NCI-H1048 (cell line): Measurements from ENCODE around the gene SHROOM2.
A peak's percentile ranks its signal among the peaks of the same experiment; 100 is the strongest.

Experiments used
- DNase-seq: peaks from one replicate; lab custom pipeline; 2025; lab: John Stamatoyannopoulos, UW

Gene SHROOM2

DNA sequence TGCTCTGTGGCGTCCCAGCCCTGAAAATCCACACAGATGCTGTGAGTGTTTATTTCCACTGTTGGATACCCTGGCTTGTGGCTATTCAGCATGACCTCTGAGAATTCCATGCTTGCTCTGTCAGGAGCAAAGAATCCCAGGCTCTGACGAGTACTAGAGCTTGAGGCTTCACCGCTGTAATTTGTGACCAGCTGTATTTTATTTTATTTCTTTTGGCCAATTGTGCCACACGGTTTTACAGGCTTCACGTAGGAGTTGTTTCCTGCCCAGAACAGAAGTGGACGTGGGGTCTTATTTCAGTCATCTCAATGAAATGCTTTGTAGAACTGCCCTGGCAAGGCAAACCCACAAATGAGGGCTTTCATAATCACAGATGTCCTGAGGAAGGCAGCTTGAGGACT is 111.5 kb downstream of the SHROOM2 start:
- DNase-seq: no peak

DNA sequence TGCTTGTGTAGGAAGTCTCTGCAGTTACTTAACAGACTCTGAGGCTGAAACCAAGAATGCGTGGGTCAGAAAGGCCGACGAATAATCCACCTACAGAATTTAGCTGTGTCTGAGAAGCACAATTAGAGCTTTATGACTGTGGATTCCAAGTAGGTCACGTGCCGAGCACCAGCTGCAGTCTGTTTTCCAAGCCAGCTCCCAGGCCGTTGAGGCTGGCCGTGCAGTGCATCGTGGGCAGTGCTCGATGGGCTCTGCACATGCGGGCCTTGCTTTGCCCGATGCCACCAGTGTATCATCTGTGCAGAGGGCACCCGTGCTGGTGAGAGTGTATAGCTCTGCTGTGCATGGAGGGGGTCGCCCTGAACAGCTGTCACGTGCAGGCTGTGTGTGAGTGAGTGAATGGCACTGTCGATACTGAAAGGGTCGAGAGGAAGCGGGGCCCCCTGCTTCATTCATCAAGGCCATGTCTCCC is 113.4 kb downstream of the SHROOM2 start:
- DNase-seq: no peak

DNA sequence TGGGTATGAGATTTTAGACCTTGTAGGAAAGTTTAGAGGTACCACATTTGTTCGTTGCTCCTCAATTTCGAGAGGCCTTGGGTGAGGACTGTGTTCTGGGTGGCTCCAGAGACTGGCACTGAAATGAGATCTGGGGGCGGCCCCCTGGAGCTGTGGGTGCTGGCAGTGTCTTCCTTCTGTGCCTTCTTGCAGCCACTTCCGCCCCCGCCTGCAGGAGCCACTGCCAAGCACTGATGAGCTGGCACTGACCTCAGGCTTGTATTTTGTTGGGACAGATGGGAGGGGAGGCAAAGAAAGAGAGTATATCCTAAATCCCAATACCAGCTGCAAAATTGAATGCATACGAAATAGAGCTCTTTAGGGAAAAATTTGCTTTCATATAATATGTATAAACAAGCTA is 116.4 kb downstream of the SHROOM2 start:
- DNase-seq: no peak

DNA sequence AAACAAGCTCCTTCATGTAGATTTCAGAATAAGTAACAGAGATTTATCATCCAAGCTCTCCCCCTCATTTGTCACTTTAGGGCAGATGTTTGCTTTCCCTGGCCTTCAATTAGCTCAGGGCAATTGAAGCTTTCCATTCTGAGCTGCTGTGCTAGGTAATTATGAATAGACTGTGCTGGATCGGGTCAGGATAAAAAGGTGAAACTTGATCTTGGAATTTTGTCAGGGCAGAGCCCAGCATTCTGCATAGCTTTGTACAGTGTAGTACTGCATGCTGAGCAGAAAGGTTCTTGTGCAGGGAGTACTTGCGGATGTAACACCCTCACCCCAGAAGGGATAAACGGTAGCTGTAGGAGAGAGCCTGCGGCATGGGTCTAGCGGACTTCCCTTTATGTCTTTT is 116.9 kb downstream of the SHROOM2 start:
- DNase-seq: no peak

GRCh38 chrX:9905288-9905687 is 119.1 kb downstream of the SHROOM2 start:
- DNase-seq: no peak

GRCh38 chrX:9905721-9906120 is 119.5 kb downstream of the SHROOM2 start:
- DNase-seq: no peak

- no peak for DNase-seq
Measured at GRCh38 chrX:9906919-9907318, 120.7 kb downstream of the SHROOM2 start.

GRCh38 chrX:9907645-9908387 is 121.6 kb downstream of the SHROOM2 start:
- DNase-seq: no peak

DNA sequence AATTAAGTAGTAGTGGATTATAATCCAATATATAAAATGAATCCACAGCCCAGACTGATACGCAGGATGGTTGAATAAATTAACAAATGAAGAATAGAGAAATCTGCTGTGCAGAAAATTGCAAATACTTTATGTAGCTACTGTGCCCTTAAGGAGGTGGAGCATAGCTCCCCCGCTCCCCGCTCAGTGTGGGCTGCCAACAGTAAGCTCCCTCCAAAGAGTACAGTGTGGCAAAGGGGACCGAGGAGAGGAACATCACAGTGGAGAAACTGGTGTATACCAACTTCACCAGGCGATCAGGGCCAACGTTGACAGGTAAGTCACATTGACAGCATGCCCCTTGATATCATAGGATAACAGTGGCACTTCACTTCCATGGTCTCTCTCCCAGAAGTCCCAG is 123.0 kb downstream of the SHROOM2 start:
- no peak for DNase-seq

GRCh38 chrX:9911487-9911886 is 125.3 kb downstream of the SHROOM2 start:
- no peak for DNase-seq

DNA sequence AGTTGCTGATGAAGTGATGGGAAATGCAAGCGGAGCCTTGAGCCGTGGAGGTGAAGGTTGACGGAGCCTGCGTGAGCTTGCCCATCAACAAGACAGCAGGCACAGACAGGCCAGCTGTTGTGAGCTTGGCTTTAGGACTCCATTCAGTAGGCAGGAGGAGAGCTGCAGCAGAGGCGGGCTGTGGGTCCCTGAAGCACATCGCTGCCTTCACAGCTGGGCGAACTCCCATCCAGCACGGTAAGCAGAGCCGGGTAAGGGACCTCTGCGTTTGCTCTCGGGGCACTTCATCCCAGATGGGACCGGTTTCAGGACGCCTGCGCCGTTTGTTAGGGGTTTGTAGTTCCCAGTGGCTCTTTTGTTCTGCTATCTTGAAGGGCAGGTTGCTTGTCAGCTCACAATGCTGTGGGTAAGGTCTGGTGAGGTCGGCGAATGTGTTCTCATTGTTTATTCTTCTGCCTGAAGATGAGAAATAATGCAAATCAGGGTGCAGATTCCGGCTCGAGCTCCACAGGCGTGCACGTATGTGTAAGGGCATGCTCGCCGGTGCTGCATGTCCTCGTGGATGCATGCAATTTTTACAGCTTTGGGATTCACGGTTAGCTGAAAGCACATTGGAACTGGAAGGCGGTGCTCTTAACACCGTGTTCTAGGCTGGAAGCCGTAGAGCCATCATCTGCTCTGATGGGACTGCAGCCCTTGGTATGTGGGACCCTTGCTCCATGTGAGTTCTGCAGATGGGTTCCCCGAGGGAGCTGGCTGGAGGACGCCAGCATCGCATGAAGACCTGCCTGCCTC is 126.3 kb downstream of the SHROOM2 start:
- DNase-seq: peak; percentile 3

DNA sequence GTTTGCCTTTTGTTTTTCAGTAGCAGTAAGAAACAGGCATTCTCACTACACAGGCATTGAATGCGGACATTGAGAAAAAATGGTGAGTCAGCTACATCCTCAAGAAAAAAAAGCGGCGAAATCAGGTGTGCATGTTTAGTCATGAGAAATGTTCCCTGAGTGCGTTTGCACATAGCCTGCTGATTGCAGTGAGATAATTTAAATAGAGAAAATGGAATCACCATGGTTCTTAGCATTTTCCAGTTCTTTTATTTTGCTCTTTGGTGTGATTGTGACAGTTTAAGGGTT is 126.9 kb downstream of the SHROOM2 start:
- DNase-seq: no peak

GRCh38 chrX:9917861-9918260 is 131.6 kb downstream of the SHROOM2 start:
- no peak for DNase-seq

GRCh38 chrX:9919632-9920172 is 133.5 kb downstream of the SHROOM2 start:
- no peak for DNase-seq

DNA sequence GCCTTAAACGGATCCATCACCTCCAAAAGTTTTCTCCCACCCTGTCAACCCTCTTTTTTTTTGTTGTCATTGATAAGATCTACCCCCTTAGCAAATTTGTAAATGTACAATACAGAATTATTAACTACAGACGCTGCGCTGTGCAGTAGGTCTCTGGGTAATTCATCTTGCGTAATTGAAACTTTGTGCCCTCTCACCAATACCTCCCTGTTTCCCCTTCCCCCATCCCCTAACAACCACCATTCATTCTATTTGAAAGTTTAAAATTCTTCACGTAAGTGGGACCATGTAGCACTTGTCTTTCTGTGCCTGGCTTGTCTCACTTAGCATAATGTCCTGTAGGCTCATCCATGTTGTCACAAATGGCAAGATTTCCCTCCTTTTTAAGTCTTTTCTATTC is 135.2 kb downstream of the SHROOM2 start:
- no peak for DNase-seq

DNA sequence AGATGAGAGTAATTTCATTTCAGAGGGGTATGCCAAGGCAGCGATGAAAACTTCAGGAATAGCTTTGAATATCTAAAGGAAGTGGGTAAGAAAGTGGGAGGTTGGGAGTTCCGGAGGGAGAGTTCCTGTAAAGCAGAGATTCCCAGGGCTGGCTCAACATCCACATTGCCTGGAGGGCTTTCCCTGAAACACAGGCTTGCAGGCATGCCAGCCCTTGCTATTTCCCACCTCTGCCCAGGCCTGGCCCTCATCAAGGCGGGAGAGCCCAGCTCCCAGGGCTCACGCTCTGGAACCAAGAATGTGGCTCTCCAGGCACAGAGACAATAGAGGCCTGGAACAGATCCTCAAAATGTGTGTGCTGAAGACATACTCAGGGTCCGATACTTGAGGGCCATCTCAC is 137.1 kb downstream of the SHROOM2 start:
- DNase-seq: no peak

DNA sequence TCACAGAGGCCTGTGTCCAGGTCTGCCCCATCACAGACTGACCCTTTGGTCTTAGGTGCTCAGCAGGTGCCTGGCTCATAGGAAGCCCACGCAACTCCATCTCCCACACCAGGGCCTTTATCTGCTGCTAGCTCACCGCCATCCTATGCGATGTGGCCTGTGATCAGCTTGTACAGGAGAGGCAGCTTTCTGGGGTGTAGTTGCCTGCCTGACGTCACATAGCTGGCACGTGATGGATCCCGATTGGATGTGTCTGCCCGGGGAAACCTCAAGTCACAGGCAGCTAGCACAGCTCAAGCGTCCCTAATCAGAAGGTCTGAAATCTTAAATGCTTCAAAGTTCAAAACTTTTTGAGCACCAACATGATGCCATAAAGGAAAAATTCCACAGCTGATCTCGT is 139.8 kb downstream of the SHROOM2 start:
- DNase-seq: no peak

- no peak for DNase-seq
Measured at GRCh38 chrX:9927698-9928482, 141.7 kb downstream of the SHROOM2 start.

DNA sequence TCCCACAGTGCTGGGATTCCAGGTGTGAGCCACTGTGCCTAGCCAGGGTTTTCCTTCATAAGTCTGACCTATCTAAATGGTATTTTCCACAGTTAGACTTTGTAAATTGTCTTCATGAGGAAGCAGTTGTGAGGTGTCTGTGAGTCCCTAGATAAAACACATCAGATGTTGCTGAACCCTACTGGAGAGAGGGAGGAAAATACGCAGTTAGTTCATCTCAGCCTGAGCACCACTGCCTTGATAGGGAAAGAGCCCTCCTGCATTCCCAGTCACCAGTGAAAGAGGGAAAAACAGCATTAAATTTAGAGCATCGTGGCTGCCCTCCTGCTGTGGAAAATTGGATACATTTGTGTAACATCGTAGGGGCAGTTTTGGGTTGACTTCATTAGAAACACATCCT is 149.2 kb downstream of the SHROOM2 start:
- DNase-seq: no peak

DNA sequence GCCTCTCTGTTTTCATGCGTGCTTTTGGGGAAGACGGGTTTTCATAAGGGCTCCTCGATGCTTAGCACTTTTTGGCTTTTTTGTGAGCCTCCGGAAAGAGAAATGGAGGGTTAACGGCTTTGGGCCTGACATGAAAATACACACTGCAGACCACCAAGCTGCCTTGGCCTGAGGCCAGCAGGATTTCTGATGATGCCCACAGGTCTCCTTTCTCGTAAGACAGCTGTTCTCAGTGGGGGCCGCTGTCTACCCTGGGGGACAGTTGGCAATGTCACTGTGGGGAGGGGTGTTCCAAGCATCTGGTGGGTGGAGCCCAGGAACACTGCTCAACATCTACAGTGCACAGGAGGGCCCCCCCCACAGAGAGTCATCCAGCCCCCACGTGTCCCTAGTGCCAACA is 151.5 kb downstream of the SHROOM2 start:
- no peak for DNase-seq

DNA sequence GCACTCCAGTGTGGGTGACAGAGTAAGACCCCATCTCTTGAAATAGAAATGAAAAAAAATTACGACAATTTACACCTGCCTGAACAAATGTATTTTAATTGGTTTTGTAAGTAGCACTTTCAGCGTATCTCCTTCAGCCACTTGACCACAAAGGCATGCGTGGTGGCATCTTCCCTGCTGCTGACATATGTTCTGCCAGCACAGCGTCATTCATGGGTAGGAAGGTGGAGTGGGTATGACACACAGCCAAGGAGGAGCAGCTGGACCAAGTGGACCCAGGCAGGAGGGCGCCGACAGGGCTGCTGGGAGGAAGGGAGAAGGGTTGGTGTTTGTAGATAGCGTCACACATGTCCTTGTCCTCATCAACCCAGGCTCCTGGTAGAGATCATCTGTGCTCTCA is 152.3 kb downstream of the SHROOM2 start:
- DNase-seq: no peak

DNA sequence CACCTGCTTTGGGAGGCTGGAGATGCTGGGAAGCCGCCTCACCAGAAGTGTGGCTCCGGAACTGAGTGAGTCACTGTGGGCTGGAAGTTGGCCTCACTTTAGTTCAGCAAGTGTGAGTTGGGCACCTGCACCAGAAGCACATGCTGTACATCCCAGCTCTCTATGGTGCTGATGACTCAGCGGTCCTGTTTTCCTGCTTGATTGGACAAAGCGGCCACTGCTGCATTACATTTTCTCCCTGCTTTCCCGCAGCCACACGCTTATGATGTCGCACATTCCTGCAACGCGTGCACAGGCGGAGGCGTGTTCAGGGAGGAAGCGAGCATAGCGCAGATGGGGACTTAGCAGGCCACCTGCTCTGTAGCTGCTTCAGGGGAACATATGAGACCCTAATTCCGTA is 154.2 kb downstream of the SHROOM2 start:
- DNase-seq: no peak

DNA sequence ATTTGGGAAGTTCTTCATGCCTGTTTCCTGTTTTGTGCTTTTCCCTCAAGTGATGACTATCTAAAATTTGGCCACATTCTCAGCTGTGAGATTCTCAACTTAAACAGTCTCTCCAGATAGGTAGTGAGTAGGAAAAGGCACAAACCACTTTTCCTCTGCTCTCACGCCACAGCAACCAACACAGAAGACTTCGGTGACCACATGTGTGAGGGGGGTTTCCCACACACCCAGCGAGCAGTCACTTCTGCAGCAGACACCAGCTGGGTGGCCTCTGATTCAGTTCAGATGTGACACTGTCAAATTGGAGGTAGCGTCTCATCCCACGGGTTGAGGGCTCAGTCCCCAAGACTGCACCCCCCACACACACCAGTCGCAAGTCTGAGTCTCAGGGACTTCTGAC is 155.9 kb downstream of the SHROOM2 start:
- DNase-seq: no peak
